ENCODE measurements around the gene TRPV2. TPM values are rescaled to one million over a fixed set of nuclear protein-coding genes. Genes with fewer than 3 reads are reported as not detected.

Gene TRPV2
- total and polyA plus RNA-seq, 9 of the 15 experiments (the other 6 are each of a cell fraction or from before 2014, with no cell fraction given) = 10.0 to 97.5 (median 30.3) TPM

GRCh38 chr17:16380640-16381495 lies 34.5 kb upstream of the TRPV2 start, which contains the start of gene UBB (continued):
- TF ChIP-seq RBBP5 (IDR thresholded peaks at IDR 0.05; ENCODE audit: borderline replicate concordance, insufficient read depth, low read length, poor library complexity, severe bottlenecking) = peak; percentile 51
- peak; percentile 91 for TF ChIP-seq CHD2 (IDR thresholded peaks at IDR 0.05; ENCODE audit: low read depth, low read length)
- TF ChIP-seq TFE3 (CRISPR knock-in tag; IDR thresholded peaks at IDR 0.05) = no peak; the same call in 1 of the 2 replicates
- no peak for TF ChIP-seq SMAD2 (IDR thresholded peaks at IDR 0.05; ENCODE audit: low read depth, low read length)
- peak; percentile 88 for TF ChIP-seq PKNOX1 (IDR thresholded peaks at IDR 0.05)
- peak; percentile 42; the same call in 1 of the 2 replicates for TF ChIP-seq BCOR (IDR thresholded peaks at IDR 0.05)
- no peak; the same call in 1 of the 2 replicates for TF ChIP-seq SMARCA4 (IDR thresholded peaks at IDR 0.05)
- TF ChIP-seq KLF10 (CRISPR knock-in tag; IDR thresholded peaks at IDR 0.05) = no peak
- no peak; the same call in 1 of the 2 replicates for TF ChIP-seq PHTF2 (CRISPR knock-in tag; IDR thresholded peaks at IDR 0.05)
- peak; percentile 97 for TF ChIP-seq BRD4 (IDR thresholded peaks at IDR 0.05)
- peak; percentile 20; the same call in 1 of the 2 replicates for TF ChIP-seq RB1 (IDR thresholded peaks at IDR 0.05; ENCODE audit: low read depth)
- TF ChIP-seq SNIP1 (IDR thresholded peaks at IDR 0.05; ENCODE audit: low read depth) = no peak
- no peak for TF ChIP-seq USF2 (CRISPR knock-in tag; IDR thresholded peaks at IDR 0.05)
- TF ChIP-seq ETS2 (tag; IDR thresholded peaks at IDR 0.05; ENCODE audit: borderline replicate concordance, poor library complexity, severe bottlenecking) = no peak
- 0 out of 4 replicates have a peak, but pooled peaks of 1 of the 2 experiments have one; percentile 28 for TF ChIP-seq ETV6 (IDR thresholded peaks at IDR 0.05; ENCODE audit: borderline replicate concordance in 1 of 2, low read depth in 2 of 2, low read length in 1 of 2)
- TF ChIP-seq ETV6 (CRISPR knock-in tag; IDR thresholded peaks at IDR 0.05; ENCODE audit: borderline replicate concordance) = no peak
- TF ChIP-seq PHB (CRISPR knock-in tag; IDR thresholded peaks at IDR 0.05) = no peak
- no peak for TF ChIP-seq MECOM (CRISPR knock-in tag; IDR thresholded peaks at IDR 0.05)
- TF ChIP-seq ARID3B (CRISPR knock-in tag; IDR thresholded peaks at IDR 0.05; ENCODE audit: borderline replicate concordance) = no peak
- no peak for TF ChIP-seq SRSF7 (optimal IDR thresholded peaks at IDR 0.05; ENCODE audit: low read depth, low read length)
- TF ChIP-seq DIDO1 (tag; IDR thresholded peaks at IDR 0.05; ENCODE audit: low read depth) = peak; percentile 93
